Naive B cell (primary cell): ENCODE data around the gene COL4A4. TPM values are rescaled to one million over a fixed set of nuclear protein-coding genes. Genes with fewer than 3 reads are reported as not detected.

ENCODE experiments used
- polyA plus RNA-seq, 6 donors: library from polyadenylated mRNA; unstranded; fragments of 300-500 nt; fragmentation: Illumina TruSeq; gene quantifications; one replicate each; pipeline ENCODE4 v1.2.3, GENCODE V29; 2021; ENCODE audit warnings: low read depth in 6 of 6

The COL4A4 gene
- polyA plus RNA-seq, 6 donors from 2014 or later = 0.03 to 1.7 (median 0.57) TPM; not detected in 1

Other genes with a start within 250 kb of the COL4A4 start
- under 1 TPM in 5 of 6 donors, not detected in 1; 0.07 to 0.77 (median 0.23) TPM for gene COL4A3, start 419 bp upstream of the COL4A4 start, polyA plus RNA-seq
- gene MFF, start 161.0 kb upstream of the COL4A4 start, polyA plus RNA-seq = 100 to 1,000 TPM; 162 to 232 (median 172) TPM
- gene TM4SF20, start 215.1 kb upstream of the COL4A4 start, polyA plus RNA-seq = under 1 TPM in 1 of 6 donors, not detected in 5; 0.10 TPM
- not detected for gene SCYGR1, start 223.7 kb upstream of the COL4A4 start, polyA plus RNA-seq